WTC11 (cell line): ENCODE measurements around the gene PHRF1. TPM values are rescaled to one million over a fixed set of nuclear protein-coding genes. Genes with fewer than 3 reads are reported as not detected.

Experiments
- ATAC-seq: fragments of 200-7000 bp; cut with Tn5 transposase; 2 replicates; pipeline ENCODE4 v1.10.0; 2021; ENCODE audit warnings: mild to moderate bottlenecking, moderate library complexity
- CTCF ChIA-PET: fragments of 300-600 bp; sonication (Branson Sonifier 250); formaldehyde crosslinking; loops from one replicate; lab custom pipeline; 2021; ENCODE audit warnings: antibody characterized with exemption; lab: Charles Lee
- POLR2A ChIA-PET: fragments of 350-600 bp; sonication (Branson Sonifier 250); formaldehyde crosslinking; loops from one replicate; lab custom pipeline; 2021; ENCODE audit warnings: antibody characterized with exemption; lab: Charles Lee
- DNase-seq: peaks from one replicate; pipeline ENCODE4 v3.0.0; 2021; ENCODE audit warnings: low spot score
- H3K27ac Mint-ChIP-seq: 2 replicates; pipeline ENCODE4 v1.8.0; 2021; ENCODE audit warnings: mixed read lengths
- H3K27me3 Mint-ChIP-seq: 2 replicates; pipeline ENCODE4 v1.8.0; 2021; ENCODE audit warnings: low read depth, mild to moderate bottlenecking, moderate library complexity, mixed read lengths
- H3K36me3 Mint-ChIP-seq: 2 replicates; pipeline ENCODE4 v1.8.0; 2021; ENCODE audit warnings: mixed read lengths
- H3K4me1 Mint-ChIP-seq: 2 replicates; pipeline ENCODE4 v1.8.0; 2022; ENCODE audit warnings: mixed read lengths
- H3K4me3 Mint-ChIP-seq: 2 replicates; pipeline ENCODE4 v1.8.0; 2021; ENCODE audit warnings: mild to moderate bottlenecking, moderate library complexity, mixed read lengths
- H3K9me3 Mint-ChIP-seq: 2 replicates; pipeline ENCODE4 v1.8.0; 2021; ENCODE audit warnings: mixed read lengths
- AFF4 ChIP-seq: sonication (generic); formaldehyde crosslinking; IDR thresholded peaks from 2 replicates; pipeline ENCODE4 v1.8.1; 2023; ENCODE audit warnings: mild to moderate bottlenecking, missing genetic modification reagents, borderline replicate concordance
- AR ChIP-seq: fragments of 250-450 bp; sonication (Bioruptor Pico); IDR thresholded peaks from 2 replicates; pipeline ENCODE4 v1.9.0; 2021; ENCODE audit warnings: mild to moderate bottlenecking
- EMX1 ChIP-seq: fragments of 250-450 bp; sonication (Bioruptor Pico); IDR thresholded peaks from 2 replicates; pipeline ENCODE4 v1.8.0; 2021; ENCODE audit warnings: mild to moderate bottlenecking
- FOXP4 ChIP-seq: sonication (generic); formaldehyde crosslinking; IDR thresholded peaks from 2 replicates; pipeline ENCODE4 v1.8.0; 2022; ENCODE audit warnings: mild to moderate bottlenecking, missing genetic modification reagents
- IRF1 ChIP-seq: sonication (generic); formaldehyde crosslinking; IDR thresholded peaks from 2 replicates; pipeline ENCODE4 v1.8.0; 2023; ENCODE audit warnings: missing genetic modification reagents
- IRF2 ChIP-seq: sonication (generic); formaldehyde crosslinking; IDR thresholded peaks from 2 replicates; pipeline ENCODE4 v1.8.0; 2022; ENCODE audit warnings: low read depth, missing genetic modification reagents, borderline replicate concordance
- MYBL2 ChIP-seq: sonication (generic); formaldehyde crosslinking; IDR thresholded peaks from 2 replicates; pipeline ENCODE4 v1.8.1; 2023; ENCODE audit warnings: mild to moderate bottlenecking, moderate library complexity, missing genetic modification reagents
- PRDM15 ChIP-seq: sonication (generic); formaldehyde crosslinking; IDR thresholded peaks from 2 replicates; pipeline ENCODE4 v1.8.0; 2022; ENCODE audit warnings: missing genetic modification reagents
- PRRX2 ChIP-seq: fragments of 250-450 bp; sonication (Bioruptor Pico); IDR thresholded peaks from 2 replicates; pipeline ENCODE4 v1.8.0; 2021; ENCODE audit warnings: mild to moderate bottlenecking
- TCF7 ChIP-seq: sonication (generic); formaldehyde crosslinking; IDR thresholded peaks from 2 replicates; pipeline ENCODE4 v1.8.0; 2022; ENCODE audit warnings: mild to moderate bottlenecking, low read depth, missing genetic modification reagents, moderate library complexity
- ZNF121 ChIP-seq: sonication (generic); formaldehyde crosslinking; IDR thresholded peaks from 2 replicates; pipeline ENCODE4 v1.8.0; 2023; ENCODE audit warnings: missing genetic modification reagents
- ZNF219 ChIP-seq: sonication (generic); formaldehyde crosslinking; IDR thresholded peaks from 2 replicates; pipeline ENCODE4 v1.8.0; 2023; ENCODE audit warnings: missing genetic modification reagents, mild to moderate bottlenecking, borderline replicate concordance
- ZNF281 ChIP-seq: sonication (generic); formaldehyde crosslinking; IDR thresholded peaks from 2 replicates; pipeline ENCODE4 v1.8.0; 2023; ENCODE audit warnings: mild to moderate bottlenecking, missing genetic modification reagents
- ZNF671 ChIP-seq: fragments of 250-450 bp; sonication (Bioruptor Pico); IDR thresholded peaks from 2 replicates; pipeline ENCODE4 v1.8.0; 2021; ENCODE audit warnings: mild to moderate bottlenecking
- total RNA-seq: library from RNA; stranded (reverse); gene quantifications from 3 replicates; pipeline ENCODE4 v1.2.3, GENCODE V29; 2021

The PHRF1 gene
- total RNA-seq, 1 experiment from 2014 or later = 46.9 TPM

GRCh38 chr11:528815-529727, 47.2 kb upstream of the PHRF1 start:
- Mint-ChIP-seq H3K4me3 (no peak overlapping the region), H3K36me3 (peaks cover 5% of the 10 kb centered on the region)
- no peak for TF ChIP-seq EMX1
- no peak for TF ChIP-seq ZNF219
- no peak for TF ChIP-seq FOXP4 (CRISPR knock-in tag)
- TF ChIP-seq AFF4 = no peak
- TF ChIP-seq ZNF671 (CRISPR knock-in tag) = no peak
- TF ChIP-seq PRRX2 (CRISPR knock-in tag) = no peak
- no peak for TF ChIP-seq AR (CRISPR knock-in tag)
- TF ChIP-seq ZNF121 (CRISPR knock-in tag) = no peak
- TF ChIP-seq IRF2 (CRISPR knock-in tag) = no peak
- no peak for TF ChIP-seq ZNF281 (CRISPR knock-in tag)
- no peak for TF ChIP-seq MYBL2 (CRISPR knock-in tag)
- no peak for TF ChIP-seq TCF7 (CRISPR knock-in tag)
- TF ChIP-seq PRDM15 (CRISPR knock-in tag) = no peak
- no peak for TF ChIP-seq IRF1
- TF ChIP-seq, all 79 proteins: peak for 0
- Mint-ChIP-seq H3K27ac (no peak overlapping the region), H3K9me3 (peaks cover 1% of the 10 kb centered on the region), H3K4me1 (no peaks in the 10 kb centered on the region), H3K27me3 (peaks cover 3% of the 10 kb centered on the region)
- ChIA-PET POLR2A (no interaction called here), CTCF (no interaction called here)
- no peak for DNase-seq
- no peak for ATAC-seq
